WTC11 (cell line): Measurements from ENCODE around the gene PLXNA1.

ENCODE experiments used
- USF1 ChIP-seq: sonication (generic); formaldehyde crosslinking; IDR thresholded peaks from 2 replicates; pipeline ENCODE4 v1.8.0; 2022; ENCODE audit warnings: mild to moderate bottlenecking, missing genetic modification reagents
- ZNF138 ChIP-seq: sonication (generic); formaldehyde crosslinking; conservative IDR thresholded peaks from 2 replicates; pipeline ENCODE4 v1.8.1; 2022; ENCODE audit warnings: mild to moderate bottlenecking, moderate library complexity, missing genetic modification reagents
- TF ChIP-seq, protein P1 (sequence below): fragments of 200-600 bp; IDR thresholded peaks from 2 replicates; pipeline ENCODE4 v1.8.0; 2022; ENCODE audit warnings: antibody characterized with exemption
- TF ChIP-seq, protein P2 (sequence below): sonication (generic); formaldehyde crosslinking; IDR thresholded peaks from 2 replicates; pipeline ENCODE4 v1.8.1; 2023; ENCODE audit warnings: mild to moderate bottlenecking, moderate library complexity, missing genetic modification reagents

DNA sequence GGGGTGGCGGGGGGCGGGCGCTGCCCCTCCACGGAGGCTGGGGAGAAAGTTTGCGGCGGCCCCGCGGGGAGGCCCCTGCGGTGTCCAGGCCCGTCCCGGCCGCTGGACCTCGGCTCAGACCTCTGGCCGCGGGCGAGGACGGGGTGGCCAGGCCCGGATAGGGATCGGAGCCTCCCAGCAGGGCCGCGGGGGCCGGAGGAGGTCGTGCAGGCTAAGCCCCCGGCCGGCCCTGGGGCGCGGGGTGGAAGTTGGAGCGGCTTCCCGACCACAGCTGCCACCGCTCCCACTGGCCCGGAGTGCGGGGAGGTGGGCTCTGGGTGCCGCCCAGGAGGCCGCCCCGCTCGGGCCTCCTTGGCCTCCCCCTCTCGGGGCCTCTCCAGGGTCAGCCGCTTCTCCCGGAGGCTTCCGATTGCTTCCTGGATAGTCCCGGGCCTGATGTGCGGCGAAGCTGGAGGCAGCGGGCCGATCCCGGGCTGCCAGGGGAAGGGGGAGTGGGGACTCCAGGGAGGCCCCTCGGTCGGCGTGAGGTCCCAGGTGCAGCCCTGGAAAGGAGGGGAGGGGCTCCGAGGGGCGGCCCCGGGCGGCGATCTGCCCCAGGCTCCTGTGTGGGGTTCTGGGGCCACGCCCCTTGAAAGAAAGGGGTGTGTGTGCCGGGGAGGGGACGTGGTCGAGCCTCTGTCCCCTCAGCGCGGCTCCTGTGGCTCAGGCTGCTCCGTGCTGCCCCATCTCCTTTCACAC, 907 bp downstream of the PLXNA1 start:
- TF ChIP-seq USF1 (CRISPR knock-in tag) (no peak), ZNF138 (CRISPR knock-in tag) (no peak)
- TF ChIP-seq, protein P1, sequence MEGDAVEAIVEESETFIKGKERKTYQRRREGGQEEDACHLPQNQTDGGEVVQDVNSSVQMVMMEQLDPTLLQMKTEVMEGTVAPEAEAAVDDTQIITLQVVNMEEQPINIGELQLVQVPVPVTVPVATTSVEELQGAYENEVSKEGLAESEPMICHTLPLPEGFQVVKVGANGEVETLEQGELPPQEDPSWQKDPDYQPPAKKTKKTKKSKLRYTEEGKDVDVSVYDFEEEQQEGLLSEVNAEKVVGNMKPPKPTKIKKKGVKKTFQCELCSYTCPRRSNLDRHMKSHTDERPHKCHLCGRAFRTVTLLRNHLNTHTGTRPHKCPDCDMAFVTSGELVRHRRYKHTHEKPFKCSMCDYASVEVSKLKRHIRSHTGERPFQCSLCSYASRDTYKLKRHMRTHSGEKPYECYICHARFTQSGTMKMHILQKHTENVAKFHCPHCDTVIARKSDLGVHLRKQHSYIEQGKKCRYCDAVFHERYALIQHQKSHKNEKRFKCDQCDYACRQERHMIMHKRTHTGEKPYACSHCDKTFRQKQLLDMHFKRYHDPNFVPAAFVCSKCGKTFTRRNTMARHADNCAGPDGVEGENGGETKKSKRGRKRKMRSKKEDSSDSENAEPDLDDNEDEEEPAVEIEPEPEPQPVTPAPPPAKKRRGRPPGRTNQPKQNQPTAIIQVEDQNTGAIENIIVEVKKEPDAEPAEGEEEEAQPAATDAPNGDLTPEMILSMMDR = no peak
- TF ChIP-seq, protein P2, sequence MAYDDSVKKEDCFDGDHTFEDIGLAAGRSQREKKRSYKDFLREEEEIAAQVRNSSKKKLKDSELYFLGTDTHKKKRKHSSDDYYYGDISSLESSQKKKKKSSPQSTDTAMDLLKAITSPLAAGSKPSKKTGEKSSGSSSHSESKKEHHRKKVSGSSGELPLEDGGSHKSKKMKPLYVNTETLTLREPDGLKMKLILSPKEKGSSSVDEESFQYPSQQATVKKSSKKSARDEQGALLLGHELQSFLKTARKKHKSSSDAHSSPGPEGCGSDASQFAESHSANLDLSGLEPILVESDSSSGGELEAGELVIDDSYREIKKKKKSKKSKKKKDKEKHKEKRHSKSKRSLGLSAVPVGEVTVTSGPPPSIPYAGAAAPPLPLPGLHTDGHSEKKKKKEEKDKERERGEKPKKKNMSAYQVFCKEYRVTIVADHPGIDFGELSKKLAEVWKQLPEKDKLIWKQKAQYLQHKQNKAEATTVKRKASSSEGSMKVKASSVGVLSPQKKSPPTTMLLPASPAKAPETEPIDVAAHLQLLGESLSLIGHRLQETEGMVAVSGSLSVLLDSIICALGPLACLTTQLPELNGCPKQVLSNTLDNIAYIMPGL (CRISPR knock-in tag) = peak; percentile 71; the same call in 1 of the 2 replicates
